GM23248 (cell line): ENCODE results near the gene RUFY3. TPM values are rescaled to one million over a fixed set of nuclear protein-coding genes. Genes with fewer than 3 reads are reported as not detected.

Experiments
- DNase-seq: peaks from one replicate; pipeline ENCODE4 v3.0.0-alpha.2; 2015
- H2AFZ ChIP-seq: fragments of 200-600 bp; sonication (generic); 2 replicates; pipeline ENCODE4 v1.6.1; 2016; ENCODE audit warnings: antibody characterized with exemption
- H3F3A ChIP-seq: fragments of 200-600 bp; sonication (generic); 2 replicates; pipeline ENCODE4 v1.6.1; 2016; ENCODE audit warnings: mild to moderate bottlenecking, antibody characterized with exemption, mixed run types; ENCODE audit not compliant: insufficient read depth
- H3K27ac ChIP-seq: fragments of 200-600 bp; sonication (generic); 2 replicates; pipeline ENCODE4 v1.5.1; 2016; ENCODE audit warnings: mild to moderate bottlenecking
- H3K27me3 ChIP-seq: fragments of 200-600 bp; sonication (generic); replicated peaks from 2 replicates; pipeline ENCODE4 v1.6.1; 2016; ENCODE audit warnings: mild to moderate bottlenecking; ENCODE audit not compliant: insufficient read depth
- H3K36me3 ChIP-seq: fragments of 200-600 bp; sonication (generic); 2 replicates; pipeline ENCODE4 v1.6.1; 2016; ENCODE audit warnings: low read depth, mild to moderate bottlenecking
- H3K4me1 ChIP-seq: fragments of 200-600 bp; sonication (generic); 2 replicates; pipeline ENCODE4 v1.6.1; 2016; ENCODE audit warnings: mild to moderate bottlenecking; ENCODE audit not compliant: insufficient read depth
- H3K4me2 ChIP-seq: fragments of 200-600 bp; sonication (generic); one replicate; pipeline ENCODE4 v1.6.1; 2016; ENCODE audit warnings: mild to moderate bottlenecking; ENCODE audit not compliant: unreplicated experiment
- H3K4me3 ChIP-seq: fragments of 200-600 bp; sonication (generic); 2 replicates; pipeline ENCODE4 v1.5.1; 2016; ENCODE audit warnings: mild to moderate bottlenecking
- H3K79me2 ChIP-seq: fragments of 200-600 bp; sonication (generic); 2 replicates; pipeline ENCODE4 v1.6.1; 2016; ENCODE audit warnings: mild to moderate bottlenecking; ENCODE audit not compliant: insufficient read depth
- H3K9ac ChIP-seq: fragments of 200-600 bp; sonication (generic); 2 replicates; pipeline ENCODE4 v1.6.1; 2016; ENCODE audit warnings: mild to moderate bottlenecking
- H3K9me2 ChIP-seq: fragments of 200-600 bp; sonication (generic); 2 replicates; pipeline ENCODE4 v1.6.1; 2016; ENCODE audit warnings: mixed run types, mild to moderate bottlenecking, moderate library complexity; ENCODE audit not compliant: insufficient read depth
- H3K9me3 ChIP-seq: fragments of 200-600 bp; sonication (generic); one replicate; pipeline ENCODE4 v1.6.1; 2017; ENCODE audit warnings: low read depth
- H4K20me1 ChIP-seq: fragments of 200-600 bp; sonication (generic); 2 replicates; pipeline ENCODE4 v1.6.0; 2016; ENCODE audit not compliant: insufficient read depth
- EZH2 ChIP-seq: fragments of 200-600 bp; sonication (generic); IDR thresholded peaks from 2 replicates; pipeline ENCODE4 v1.6.1; 2018; ENCODE audit warnings: antibody characterized with exemption, mild to moderate bottlenecking; ENCODE audit not compliant: insufficient read depth, poor library complexity, severe bottlenecking
- EZH2phosphoT487 ChIP-seq: fragments of 200-600 bp; sonication (generic); IDR thresholded peaks from 2 replicates; pipeline ENCODE4 v1.6.1; 2018; ENCODE audit warnings: antibody characterized with exemption, moderate library complexity, mild to moderate bottlenecking, low read depth; ENCODE audit not compliant: insufficient read depth
- WGBS, 2 experiments: methylation state at CpG; one replicate each; pipeline ENCODE4 v1.1.6; 2015 to 2017; ENCODE audit warnings: low lambda C conversion rate in 2 of 2, low coverage in 1 of 2; ENCODE audit errors: missing lambda C conversion rate in 2 of 2; 5-methylcytosine and 5-hydroxymethylcytosine counted together
- in situ Hi-C: fragments of 300-500 bp; cut with MboI; formaldehyde crosslinking; loops from 2 replicates; pipeline ENCODE4 v1.15.0; 2020
- polyA plus RNA-seq: library from polyadenylated mRNA; unstranded; fragments of >200 nt; fragmentation: Nextera tagmentation; extraction: Ambion mirVana; gene quantifications from 2 replicates; pipeline ENCODE4 v1.2.1, GENCODE V29; 2016
- total RNA-seq: library from RNA; depleted of rRNA; stranded (reverse); fragments of >200 nt; shearing (Covaris generic); gene quantifications from 2 replicates; pipeline ENCODE4 v1.2.3, GENCODE V29; 2014

Gene RUFY3
- total and polyA plus RNA-seq, 2 experiments from 2014 or later, result 13.5 to 24.0 TPM

DNA sequence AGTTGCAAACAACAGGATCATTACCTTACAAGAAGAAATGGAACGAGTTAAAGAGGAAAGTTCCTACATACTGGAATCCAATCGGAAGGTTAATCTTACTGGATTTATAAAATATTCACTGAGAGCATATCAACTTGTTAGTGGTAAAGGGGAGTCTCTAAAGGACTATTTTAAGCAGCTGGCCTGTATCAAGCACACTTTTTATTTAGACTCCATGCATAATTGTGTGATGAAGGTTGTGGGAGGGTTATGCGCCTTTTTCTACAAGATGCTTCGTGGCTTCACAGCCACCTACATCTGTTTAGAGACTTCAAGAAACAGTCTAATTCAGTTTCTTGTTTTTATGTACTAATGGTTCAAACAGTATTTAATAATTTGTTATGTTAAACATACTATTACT, 61.3 kb downstream of the RUFY3 start:
- Histone ChIP-seq H3K4me2 (no peak overlapping the region), H3K9me2 (no peaks in the 10 kb centered on the region), H3K4me3 (no peak overlapping the region), H3K36me3 (peaks cover 40% of the 10 kb centered on the region), H3K79me2 (no peaks in the 10 kb centered on the region), H3K27me3 (no peaks in the 10 kb centered on the region), H2AFZ (no peak overlapping the region), H3K4me1 (no peaks in the 10 kb centered on the region), H3K27ac (no peak overlapping the region), H3F3A (no peaks in the 10 kb centered on the region), H3K9ac (no peak overlapping the region), H4K20me1 (no peaks in the 10 kb centered on the region), H3K9me3 (no peaks in the 10 kb centered on the region)
- TF ChIP-seq EZH2phosphoT487, result no peak
- TF ChIP-seq EZH2, result no peak
- DNase-seq, result no peak
- in situ Hi-C loops, result no loop called here
- WGBS, 2 experiments, result 94 to 98% methylated on average over 4 of the region's 4 CpGs

DNA sequence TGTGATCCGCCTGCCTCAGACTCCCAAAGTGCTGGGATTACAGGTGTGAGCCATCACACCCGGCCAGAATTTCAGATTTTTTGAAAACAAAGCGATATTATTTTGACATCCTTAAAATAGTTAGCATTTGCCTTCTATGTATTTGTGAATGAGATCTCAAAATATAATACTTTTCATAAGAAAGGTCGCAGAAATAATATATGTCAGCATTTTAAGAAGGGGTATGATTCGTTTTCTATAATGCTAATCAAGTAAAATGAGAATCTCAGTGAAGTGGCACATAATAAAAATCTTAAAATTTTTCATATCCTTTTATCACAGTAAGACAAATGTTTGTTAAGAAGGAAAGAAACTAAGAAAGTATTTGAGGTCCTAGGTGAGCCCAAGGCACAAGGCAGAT, 65.7 kb downstream of the RUFY3 start:
- Histone ChIP-seq H3K27me3 (no peaks in the 10 kb centered on the region), H3K9me3 (no peaks in the 10 kb centered on the region), H3F3A (no peaks in the 10 kb centered on the region), H4K20me1 (no peaks in the 10 kb centered on the region), H3K4me3 (no peak overlapping the region), H3K27ac (no peak overlapping the region), H2AFZ (no peak overlapping the region), H3K36me3 (peaks cover 37% of the 10 kb centered on the region), H3K79me2 (no peaks in the 10 kb centered on the region), H3K9me2 (no peaks in the 10 kb centered on the region), H3K4me1 (no peaks in the 10 kb centered on the region), H3K4me2 (no peak overlapping the region), H3K9ac (no peak overlapping the region)
- 91% methylated on average over 5 of the region's 5 CpGs for WGBS, 2 experiments
- DNase-seq, result no peak
- TF ChIP-seq EZH2, result no peak
- TF ChIP-seq EZH2phosphoT487, result no peak
- in situ Hi-C loops, result no loop called here

DNA sequence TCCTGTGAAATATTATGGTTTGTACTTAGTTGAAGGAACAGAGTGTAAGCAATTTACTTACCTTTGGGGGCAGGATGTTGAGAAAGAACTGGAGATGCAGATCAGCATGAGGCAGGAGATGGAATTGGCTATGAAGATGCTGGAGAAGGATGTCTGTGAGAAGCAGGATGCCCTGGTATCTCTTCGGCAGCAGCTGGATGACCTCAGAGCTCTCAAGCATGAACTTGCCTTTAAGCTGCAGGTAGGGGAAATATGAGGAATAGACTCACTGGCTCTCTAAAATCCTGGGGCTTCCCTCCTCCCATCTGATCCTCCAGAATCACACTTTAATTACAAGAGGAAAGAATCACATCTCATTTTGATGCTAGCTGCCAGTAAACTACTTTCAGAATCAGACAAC, 67.0 kb downstream of the RUFY3 start:
- Histone ChIP-seq H3K4me1 (no peaks in the 10 kb centered on the region), H3K79me2 (no peaks in the 10 kb centered on the region), H2AFZ (no peak overlapping the region), H3K36me3 (peaks cover 35% of the 10 kb centered on the region), H3K9me2 (no peaks in the 10 kb centered on the region), H3K4me3 (no peak overlapping the region), H3K27ac (no peak overlapping the region), H3F3A (no peaks in the 10 kb centered on the region), H3K9ac (no peak overlapping the region), H4K20me1 (no peaks in the 10 kb centered on the region), H3K27me3 (no peaks in the 10 kb centered on the region), H3K9me3 (no peaks in the 10 kb centered on the region), H3K4me2 (no peak overlapping the region)
- 95 to 100% methylated on average over 1 of the region's 1 CpG for WGBS, 2 experiments
- TF ChIP-seq EZH2 (no peak), EZH2phosphoT487 (no peak)
- in situ Hi-C loops, result no loop called here
- DNase-seq, result no peak

DNA sequence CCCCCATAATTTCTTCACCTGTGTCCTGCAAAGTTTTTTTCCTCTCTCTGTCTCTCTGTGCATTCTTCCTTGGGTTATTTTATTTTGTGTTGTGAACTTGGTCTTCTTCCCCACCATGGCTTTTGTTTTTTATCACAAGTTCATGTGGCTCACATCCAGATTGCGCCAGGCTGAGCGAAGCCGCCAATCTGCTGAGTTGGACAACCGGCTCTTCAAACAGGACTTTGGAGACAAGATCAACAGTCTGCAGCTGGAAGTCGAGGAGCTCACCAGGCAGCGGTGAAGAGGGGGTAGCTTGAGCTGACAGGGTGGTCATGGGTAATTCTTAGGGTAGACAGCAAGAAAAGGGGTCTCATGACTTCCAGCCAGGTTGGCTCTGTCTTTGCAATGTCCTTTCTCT, 71.9 kb downstream of the RUFY3 start:
- H2AFZ ChIP-seq, result no peak overlapping the region
- WGBS, 2 experiments, result 98 to 100% methylated on average over 6 of the region's 6 CpGs

DNA sequence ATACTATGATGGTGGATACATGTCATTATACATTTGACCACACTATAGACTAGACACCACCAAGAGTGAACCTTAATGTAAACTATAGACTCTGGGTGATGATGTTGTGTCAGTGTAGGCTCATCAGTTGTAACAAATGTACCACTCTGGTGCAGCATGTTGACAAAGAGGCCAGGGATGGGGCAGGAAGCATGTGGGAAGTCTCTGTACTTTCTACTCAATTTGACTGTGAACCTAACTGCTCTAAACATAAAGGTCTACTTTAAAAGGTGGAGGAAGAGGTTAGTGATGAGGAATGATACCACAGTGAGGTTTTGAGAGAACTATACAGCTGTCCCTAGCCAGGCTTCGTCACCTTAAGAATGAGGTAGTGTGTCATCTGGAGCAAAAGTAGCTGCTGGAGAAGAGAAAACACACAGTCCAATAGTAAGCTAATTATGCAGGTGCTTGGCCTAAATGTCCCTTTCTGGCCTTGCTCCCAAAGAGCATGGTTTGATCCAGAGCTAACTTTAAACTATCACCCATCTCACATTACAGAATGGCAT, 79.6 kb downstream of the RUFY3 start:
- Histone ChIP-seq H3K27me3 (no peaks in the 10 kb centered on the region), H3K27ac (no peak overlapping the region), H3K9me2 (no peaks in the 10 kb centered on the region), H3K4me3 (no peak overlapping the region), H3K4me2 (no peak overlapping the region), H2AFZ (no peak overlapping the region), H3K9me3 (no peaks in the 10 kb centered on the region), H3K9ac (no peak overlapping the region), H3K79me2 (no peaks in the 10 kb centered on the region), H3K36me3 (peaks cover 15% of the 10 kb centered on the region), H3F3A (no peaks in the 10 kb centered on the region), H3K4me1 (no peaks in the 10 kb centered on the region), H4K20me1 (no peaks in the 10 kb centered on the region)
- in situ Hi-C loops, result no loop called here
- WGBS, 2 experiments, result 93 to 100% methylated on average over 1 of the region's 1 CpG
- DNase-seq, result no peak
- TF ChIP-seq EZH2 (no peak), EZH2phosphoT487 (no peak)

More for the DNA sequence above, 71.9 kb downstream of the RUFY3 start:
- in situ Hi-C loops, result no loop called here
- H3F3A ChIP-seq, result no peaks in the 10 kb centered on the region
- TF ChIP-seq EZH2, result no peak
- no peak for TF ChIP-seq EZH2phosphoT487
- no peak overlapping the region for H3K9ac ChIP-seq
- no peak overlapping the region for H3K27ac ChIP-seq
- no peaks in the 10 kb centered on the region for H3K9me2 ChIP-seq
- no peaks in the 10 kb centered on the region for H3K9me3 ChIP-seq
- H3K4me1 ChIP-seq, result no peaks in the 10 kb centered on the region
- DNase-seq, result no peak
- peaks cover 41% of the 10 kb centered on the region for H3K36me3 ChIP-seq
- H3K4me2 ChIP-seq, result no peak overlapping the region
- H3K27me3 ChIP-seq, result no peaks in the 10 kb centered on the region
- no peak overlapping the region for H3K4me3 ChIP-seq
- H4K20me1 ChIP-seq, result no peaks in the 10 kb centered on the region
- H3K79me2 ChIP-seq, result no peaks in the 10 kb centered on the region
